HepG2 (cell line): Measurements from ENCODE around the gene GDF9. TPM values are rescaled to one million over a fixed set of nuclear protein-coding genes. Genes with fewer than 3 reads are reported as not detected.

Experiments
- ATRX ChIP-seq: sonication (generic); formaldehyde crosslinking; IDR thresholded peaks from 2 replicates; pipeline ENCODE4 v1.4.0; 2020; ENCODE audit warnings: missing genetic modification reagents, borderline replicate concordance
- CCDC6 ChIP-seq: sonication (generic); formaldehyde crosslinking; IDR thresholded peaks from 2 replicates; pipeline ENCODE4 v1.8.1; 2022; ENCODE audit warnings: mild to moderate bottlenecking, missing genetic modification reagents, moderate library complexity
- CERS6 ChIP-seq: sonication (generic); formaldehyde crosslinking; IDR thresholded peaks from 2 replicates; pipeline ENCODE4 v1.5.0; 2020; ENCODE audit warnings: missing genetic modification reagents
- DMAP1 ChIP-seq: IDR thresholded peaks from 2 replicates; pipeline ENCODE4 v1.6.1; 2016
- GMEB2 ChIP-seq: IDR thresholded peaks from 2 replicates; pipeline ENCODE4 v1.6.1; 2016; ENCODE audit warnings: missing biosample characterization, missing genetic modification reagents, low read depth
- HMGXB4 ChIP-seq, 2 experiments: sonication (generic) in 1 of 2; formaldehyde crosslinking in 1 of 2; IDR thresholded peaks; 2 replicates each; pipeline versions ENCODE4 v1.4.0 to v1.6.1; 2018 to 2020; ENCODE audit warnings: missing genetic modification reagents in 2 of 2, borderline replicate concordance in 1 of 2, low read depth in 1 of 2, mild to moderate bottlenecking in 1 of 2, missing biosample characterization in 1 of 2
- JDP2 ChIP-seq: sonication (generic); formaldehyde crosslinking; IDR thresholded peaks from 2 replicates; pipeline ENCODE4 v1.8.1; 2022; ENCODE audit warnings: missing genetic modification reagents, borderline replicate concordance
- KDM4B ChIP-seq: sonication (generic); formaldehyde crosslinking; IDR thresholded peaks from 2 replicates; pipeline ENCODE4 v1.4.0; 2020; ENCODE audit warnings: missing genetic modification reagents
- KMT2A ChIP-seq: sonication (generic); formaldehyde crosslinking; IDR thresholded peaks from 2 replicates; pipeline ENCODE4 v1.4.0; 2020; ENCODE audit warnings: missing genetic modification reagents
- KMT2B ChIP-seq: IDR thresholded peaks from 2 replicates; pipeline ENCODE4 v1.6.1; 2016; ENCODE audit warnings: missing genetic modification reagents, missing compliant biosample characterization
- NFE2 ChIP-seq: sonication (generic); formaldehyde crosslinking; IDR thresholded peaks from 2 replicates; pipeline ENCODE4 v1.4.0; 2020; ENCODE audit warnings: missing genetic modification reagents
- NFYC ChIP-seq: IDR thresholded peaks from 2 replicates; pipeline ENCODE4 v1.6.1; 2016; ENCODE audit warnings: missing genetic modification reagents, missing compliant biosample characterization
- NR2F6 ChIP-seq, 2 experiments: IDR thresholded peaks; 2 replicates each; pipeline ENCODE4 v1.6.1; 2016; ENCODE audit warnings: antibody characterized with exemption in 1 of 2, mild to moderate bottlenecking in 1 of 2
- PAX8 ChIP-seq: sonication (generic); formaldehyde crosslinking; IDR thresholded peaks from 2 replicates; pipeline ENCODE4 v1.8.0; 2022; ENCODE audit warnings: mild to moderate bottlenecking, missing genetic modification reagents, borderline replicate concordance
- RBFOX2 ChIP-seq: fragments of 200-400 bp; formaldehyde crosslinking; IDR thresholded peaks from 2 replicates; pipeline ENCODE4 v1.6.1; 2017; ENCODE audit warnings: low read depth, mild to moderate bottlenecking, low read length
- SIX4 ChIP-seq: sonication (generic); formaldehyde crosslinking; IDR thresholded peaks from 2 replicates; pipeline ENCODE4 v1.4.0; 2020; ENCODE audit warnings: missing genetic modification reagents
- SRF ChIP-seq: IDR thresholded peaks from 2 replicates; pipeline ENCODE4 v1.6.1; 2011; ENCODE audit warnings: mild to moderate bottlenecking, low read depth, low read length, moderate library complexity
- STAG1 ChIP-seq: sonication (generic); formaldehyde crosslinking; IDR thresholded peaks from 2 replicates; pipeline ENCODE4 v1.4.0; 2020; ENCODE audit warnings: missing genetic modification reagents
- UBTF ChIP-seq: sonication (generic); formaldehyde crosslinking; IDR thresholded peaks from 2 replicates; pipeline ENCODE4 v1.4.0; 2020; ENCODE audit warnings: mild to moderate bottlenecking, missing genetic modification reagents
- ZNF143 ChIP-seq: sonication (generic); formaldehyde crosslinking; IDR thresholded peaks from 2 replicates; pipeline ENCODE4 v1.4.0; 2020; ENCODE audit warnings: missing genetic modification reagents
- ZNF382 ChIP-seq: sonication (generic); formaldehyde crosslinking; IDR thresholded peaks from 2 replicates; pipeline ENCODE4 v1.5.0; 2020; ENCODE audit warnings: missing genetic modification reagents, mild to moderate bottlenecking, borderline replicate concordance
- ZNF430 ChIP-seq: sonication (generic); formaldehyde crosslinking; IDR thresholded peaks from 2 replicates; pipeline ENCODE4 v1.9.0; 2021; ENCODE audit warnings: mild to moderate bottlenecking, missing genetic modification reagents
- ZNF441 ChIP-seq: sonication (generic); formaldehyde crosslinking; IDR thresholded peaks from 2 replicates; pipeline ENCODE4 v1.7.0; 2021; ENCODE audit warnings: missing genetic modification reagents, borderline replicate concordance
- ZNF713 ChIP-seq: sonication (generic); formaldehyde crosslinking; IDR thresholded peaks from 2 replicates; pipeline ENCODE4 v1.4.0; 2020; ENCODE audit warnings: mild to moderate bottlenecking, missing genetic modification reagents
- ZNF83 ChIP-seq: sonication (generic); formaldehyde crosslinking; IDR thresholded peaks from 2 replicates; pipeline ENCODE4 v1.4.0; 2020; ENCODE audit warnings: missing genetic modification reagents, mild to moderate bottlenecking, borderline replicate concordance
- polyA plus RNA-seq, 8 experiments: library from polyadenylated mRNA; depleted of rRNA in 3 of 8; stranded (reverse) in 7 of 8; unstranded in 1 of 8; fragments of >200 nt; fragmentation: Illumina TruSeq in 4 of 8; extraction: Trizol in 4 of 8; gene quantifications; 2 replicates each; pipeline versions ENCODE4 v1.2.1 to v1.2.3, GENCODE V29; 2011 to 2016; ENCODE audit warnings: low read depth in 4 of 8, missing spikeins in 1 of 8, mixed read lengths in 1 of 8; ENCODE audit not compliant: insufficient read depth in 1 of 8
- total RNA-seq, 5 experiments: library from RNA; depleted of rRNA; stranded (reverse); fragments of >200 nt; fragmentation: Illumina TruSeq; extraction: Trizol; gene quantifications; 2 replicates each; pipeline ENCODE4 v1.2.3, GENCODE V29; 2016; ENCODE audit warnings: low read depth in 1 of 5

Gene GDF9
- total and polyA plus RNA-seq, 2 of the 13 experiments (the other 11 are each of a cell fraction or from before 2014, with no cell fraction given): 0.33 to 0.38 TPM

GRCh38 chr5:132865668-132866341 is 464 bp downstream of the GDF9 start (continued):
- TF ChIP-seq HMGXB4 (CRISPR knock-in tag; IDR thresholded peaks at IDR 0.05; ENCODE audit: borderline replicate concordance in 1 of 2, low read depth in 1 of 2) (no peak), ZNF430 (no peak), NR2F6 (IDR thresholded peaks at IDR 0.05) (no peak), NR2F6 (CRISPR knock-in tag; IDR thresholded peaks at IDR 0.05) (no peak), STAG1 (CRISPR knock-in tag) (no peak), UBTF (CRISPR knock-in tag) (no peak), RBFOX2 (no peak), JDP2 (no peak), ZNF713 (no peak), KMT2A (no peak), SIX4 (CRISPR knock-in tag) (no peak), CERS6 (CRISPR knock-in tag) (no peak), GMEB2 (CRISPR knock-in tag) (no peak), KMT2B (CRISPR knock-in tag) (no peak), ZNF382 (CRISPR knock-in tag) (no peak), CCDC6 (CRISPR knock-in tag) (0 out of 2 replicates have a peak, but pooled peaks have one; percentile 2), SRF (no peak), ZNF83 (CRISPR knock-in tag) (0 out of 2 replicates have a peak, but pooled peaks have one; percentile 74), PAX8 (CRISPR knock-in tag) (no peak), ATRX (CRISPR knock-in tag) (no peak), ZNF441 (CRISPR knock-in tag) (no peak), NFE2 (CRISPR knock-in tag) (no peak), KDM4B (CRISPR knock-in tag) (no peak), DMAP1 (CRISPR knock-in tag) (no peak), NFYC (CRISPR knock-in tag) (no peak), ZNF143 (CRISPR knock-in tag) (no peak)
